Measurements from ENCODE around the gene NYAP2.

DNA sequence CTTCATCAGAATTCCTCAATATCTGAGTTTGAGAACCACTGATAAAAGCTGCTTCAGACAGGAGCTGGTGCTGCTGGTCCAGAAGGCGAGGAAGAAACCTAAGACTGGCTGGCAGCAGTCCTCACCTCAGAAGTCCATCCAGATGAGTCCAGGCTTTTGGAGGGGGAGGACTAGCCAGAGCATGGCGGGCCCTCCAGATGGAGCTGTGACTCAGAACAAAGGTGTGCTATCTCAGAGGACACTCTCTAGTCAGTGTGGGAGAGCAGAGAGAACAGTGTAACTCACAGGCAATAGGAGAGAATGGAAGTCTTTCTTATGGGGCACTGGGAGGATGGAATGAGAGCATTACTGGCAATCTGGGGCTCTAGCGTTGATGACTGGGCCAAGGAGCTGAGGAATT lies 191.4 kb downstream of the NYAP2 start:
- TF ChIP-seq GATA2 (IDR thresholded peaks at IDR 0.05; ENCODE audit: low read depth, low read length) = no peak
- TF ChIP-seq GATA3 (IDR thresholded peaks at IDR 0.05; ENCODE audit: low read depth, low read length) = no peak
